AG04449 (cell line): ENCODE data around the gene APOLD1.

Source experiments
- CTCF ChIA-PET: fragments of 350-600 bp; formaldehyde crosslinking; extraction: SDS; loops from one replicate; lab custom pipeline; 2021; ENCODE audit warnings: antibody characterized with exemption; lab: Yijun Ruan, JAX
- POLR2A ChIA-PET: fragments of 400-600, 350-600 bp; formaldehyde crosslinking; extraction: SDS; loops from one replicate; lab custom pipeline; 2020; ENCODE audit warnings: antibody characterized with exemption, inconsistent platforms; lab: Yijun Ruan, JAX
- DNase-seq: peaks from one replicate; pipeline ENCODE4 v3.0.0-alpha.2; 2010; ENCODE audit warnings: low read depth, low spot score
- H3K4me3 ChIP-seq: 2 replicates; pipeline ENCODE4 v1.5.1; 2011; ENCODE audit warnings: low read depth, mild to moderate bottlenecking, control low read depth, low read length
- TF ChIP-seq, protein P1 (sequence below): IDR thresholded peaks from one replicate; pipeline ENCODE4 v1.5.1; 2011; ENCODE audit warnings: mild to moderate bottlenecking, moderate library complexity, low read length, control low read depth, inconsistent platforms; ENCODE audit not compliant: insufficient read depth; ENCODE audit errors: missing control alignments

The APOLD1 gene

DNA sequence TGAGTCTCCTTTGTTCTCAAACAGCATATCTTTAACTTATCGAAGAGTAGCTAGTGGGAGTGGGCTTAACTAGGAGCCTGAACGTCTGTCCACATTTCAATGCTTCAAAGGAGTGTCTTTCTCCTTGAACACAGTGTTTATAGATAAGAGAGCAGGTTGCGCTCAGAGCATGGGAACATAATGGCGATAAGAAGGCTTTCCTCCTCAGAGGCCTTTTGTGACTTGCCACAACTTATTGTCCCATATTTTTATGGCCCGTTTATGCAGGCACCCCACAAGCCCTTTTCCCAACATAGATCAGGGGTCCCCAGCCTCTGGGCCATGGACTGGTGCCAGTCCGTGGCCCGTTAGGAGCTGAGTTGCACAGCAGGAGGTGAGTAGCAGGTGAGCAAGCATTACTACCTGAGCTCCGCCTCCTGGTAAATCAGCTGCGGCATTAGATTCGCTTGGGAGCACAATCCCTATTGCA is 25.1 kb downstream of the APOLD1 start:
- no peak for DNase-seq

DNA sequence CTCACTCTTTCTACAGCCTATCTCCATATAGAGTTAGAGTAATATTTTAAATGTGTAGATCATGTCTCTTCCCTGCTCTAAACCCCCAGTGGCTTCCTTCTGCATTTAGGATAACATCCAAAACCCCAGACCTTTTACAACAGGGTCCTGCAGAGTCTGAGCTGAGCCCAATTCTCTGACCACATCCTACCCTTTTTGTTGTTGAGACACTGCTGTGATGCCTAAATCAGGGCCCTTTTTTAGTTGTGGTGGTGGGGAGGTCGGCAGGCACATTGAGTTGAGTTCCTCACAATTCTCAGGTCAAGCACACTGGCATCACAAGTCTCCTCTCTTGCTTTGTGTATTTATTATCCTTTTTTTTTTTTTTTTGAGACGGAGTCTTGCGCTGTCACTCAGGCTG is 25.9 kb downstream of the APOLD1 start:
- no peak overlapping the region for H3K4me3 ChIP-seq
- TF ChIP-seq, protein P1, sequence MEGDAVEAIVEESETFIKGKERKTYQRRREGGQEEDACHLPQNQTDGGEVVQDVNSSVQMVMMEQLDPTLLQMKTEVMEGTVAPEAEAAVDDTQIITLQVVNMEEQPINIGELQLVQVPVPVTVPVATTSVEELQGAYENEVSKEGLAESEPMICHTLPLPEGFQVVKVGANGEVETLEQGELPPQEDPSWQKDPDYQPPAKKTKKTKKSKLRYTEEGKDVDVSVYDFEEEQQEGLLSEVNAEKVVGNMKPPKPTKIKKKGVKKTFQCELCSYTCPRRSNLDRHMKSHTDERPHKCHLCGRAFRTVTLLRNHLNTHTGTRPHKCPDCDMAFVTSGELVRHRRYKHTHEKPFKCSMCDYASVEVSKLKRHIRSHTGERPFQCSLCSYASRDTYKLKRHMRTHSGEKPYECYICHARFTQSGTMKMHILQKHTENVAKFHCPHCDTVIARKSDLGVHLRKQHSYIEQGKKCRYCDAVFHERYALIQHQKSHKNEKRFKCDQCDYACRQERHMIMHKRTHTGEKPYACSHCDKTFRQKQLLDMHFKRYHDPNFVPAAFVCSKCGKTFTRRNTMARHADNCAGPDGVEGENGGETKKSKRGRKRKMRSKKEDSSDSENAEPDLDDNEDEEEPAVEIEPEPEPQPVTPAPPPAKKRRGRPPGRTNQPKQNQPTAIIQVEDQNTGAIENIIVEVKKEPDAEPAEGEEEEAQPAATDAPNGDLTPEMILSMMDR = no peak
- POLR2A ChIA-PET = no interaction called here
- CTCF ChIA-PET = interaction anchor here (0.7 to 5.0 kb wide), 6 partner anchors 8 to 194 kb away, joined by 3 to 44 read pairs (median 10); no protein-coding TSS in a partner anchor
- no peak for DNase-seq

More for the DNA sequence above, 25.1 kb downstream of the APOLD1 start:
- TF ChIP-seq, protein P1 = no peak
- ChIA-PET POLR2A (no interaction called here), CTCF (interaction anchor here (0.7 to 5.0 kb wide), 4 partner anchors 9 to 22 kb away, joined by 3 to 44 read pairs (median 10); no protein-coding TSS in a partner anchor)
- H3K4me3 ChIP-seq = no peak overlapping the region

DNA sequence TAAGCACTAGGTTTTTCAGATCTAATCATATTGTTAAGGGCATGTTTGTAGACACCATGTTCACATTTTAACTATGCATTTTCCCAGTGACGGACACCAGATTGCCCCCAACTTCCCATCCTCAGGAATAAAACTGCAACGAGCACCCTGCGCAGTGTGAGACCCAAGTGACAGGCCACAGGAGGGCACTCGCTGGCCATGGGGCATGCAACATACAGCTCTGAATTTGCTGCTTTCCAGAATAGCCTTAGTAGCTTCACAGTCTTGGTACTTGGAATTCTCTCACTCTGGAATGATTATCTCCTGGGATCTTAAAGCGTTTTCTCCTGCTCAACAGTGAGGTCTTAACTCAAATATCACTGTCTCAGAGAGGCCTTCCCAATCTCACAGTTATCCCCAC is 26.7 kb downstream of the APOLD1 start:
- DNase-seq = no peak
- TF ChIP-seq, protein P1 = no peak
- ChIA-PET POLR2A (no interaction called here), CTCF (interaction anchor here (0.6 to 5.0 kb wide), 20 partner anchors 8 to 193 kb away, joined by 3 to 44 read pairs (median 4); partner anchors contain the start of gene GPRC5A)
- no peak overlapping the region for H3K4me3 ChIP-seq

DNA sequence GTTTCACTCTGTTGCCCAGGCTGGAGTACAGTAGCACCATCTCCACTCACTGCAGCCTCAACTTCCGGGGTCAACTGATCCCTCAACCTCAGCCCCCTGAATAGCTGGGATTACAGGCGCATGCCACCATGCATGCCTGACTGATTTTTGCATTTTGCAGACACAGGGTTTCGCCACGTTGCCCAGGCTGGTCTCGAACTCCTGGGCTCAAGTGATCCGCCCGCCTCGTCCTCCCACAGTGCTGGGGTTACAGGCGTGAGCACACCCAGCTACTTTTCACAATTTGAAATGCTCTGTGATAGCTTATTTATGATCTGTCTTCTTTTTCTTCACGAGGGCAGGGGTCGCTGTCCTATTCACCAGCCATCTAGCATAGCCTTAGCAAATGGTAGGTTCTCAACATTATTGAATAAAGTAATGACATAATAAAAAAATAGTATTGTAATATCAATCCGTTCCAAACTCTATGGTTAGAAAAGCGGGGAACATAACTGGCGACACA is 27.2 kb downstream of the APOLD1 start:
- CTCF ChIA-PET = interaction anchor here (0.6 to 5.0 kb wide), 20 partner anchors 8 to 192 kb away, joined by 3 to 44 read pairs (median 4); partner anchors contain the start of gene GPRC5A
- POLR2A ChIA-PET = no interaction called here
- no peak overlapping the region for H3K4me3 ChIP-seq

DNA sequence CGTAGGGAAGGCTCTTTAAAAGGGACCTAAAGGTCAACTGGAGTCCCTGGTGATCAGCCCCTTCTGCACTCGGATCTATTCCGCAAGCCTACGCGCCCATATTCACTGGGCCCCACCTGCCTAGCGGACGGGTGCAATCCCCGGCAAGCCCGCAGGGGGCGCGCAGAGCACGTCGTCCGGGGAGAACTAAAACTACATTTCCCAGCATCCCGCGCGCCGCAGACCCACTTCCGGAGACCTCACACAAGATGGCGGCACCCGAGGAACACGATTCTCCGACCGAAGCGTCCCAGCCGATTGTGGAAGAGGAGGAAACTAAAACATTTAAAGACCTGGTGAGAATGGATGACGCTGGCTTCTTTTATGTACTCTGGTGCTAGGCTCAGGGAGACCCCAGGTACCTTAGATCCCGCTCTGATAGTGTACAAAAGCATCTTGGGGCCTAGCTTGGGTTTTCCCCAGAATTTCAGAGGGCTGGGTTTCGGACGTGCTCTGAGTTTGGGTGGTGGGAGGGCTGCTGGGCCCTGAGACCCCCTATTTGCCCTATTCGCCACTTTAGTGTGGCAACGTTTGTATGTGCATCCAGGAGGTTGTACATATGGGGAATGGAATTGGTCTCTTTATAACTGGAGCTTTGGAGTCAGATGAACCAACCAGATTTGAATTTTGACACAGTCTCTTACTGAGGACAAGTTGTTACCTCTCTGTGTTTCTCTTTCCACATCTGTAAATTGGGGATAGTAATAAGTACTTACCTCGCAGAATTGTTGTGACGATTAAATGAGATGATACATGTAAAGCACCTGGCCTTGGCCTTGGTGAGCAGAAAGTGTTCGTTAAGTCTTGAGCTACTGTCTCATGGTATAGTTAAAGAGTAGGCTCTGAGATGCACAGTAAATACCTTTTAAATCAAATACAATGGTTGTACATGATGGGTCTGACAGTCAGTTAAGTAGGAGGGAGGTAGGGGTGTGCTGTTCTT is 28.0 kb downstream of the APOLD1 start, which contains the start of gene DDX47:
Gene DDX47 (plus strand): TSS at position 227 of the 982 bp plus-strand sequence. CDS start 22 bp downstream, at position 249.
- ChIA-PET POLR2A (interaction anchor here (0.6 kb wide), 1 partner anchor 9 kb away, joined by 3 read pairs; no protein-coding TSS in a partner anchor), CTCF (interaction anchor here (0.6 to 5.0 kb wide), 21 partner anchors 8 to 421 kb away, joined by 3 to 44 read pairs (median 4); partner anchors contain the start of gene GPRC5A)
- TF ChIP-seq, protein P1 = peak; percentile 98
- peak within 1 kb of the TSS; percentile 86 for H3K4me3 ChIP-seq
- DNase-seq = no peak

More for the DNA sequence above, 27.2 kb downstream of the APOLD1 start:
- TF ChIP-seq, protein P1 = no peak
- no peak for DNase-seq
